ENCODE measurements around the gene PXDC1.
"Not testable (repeated sequence)": the region's sequence is repeated elsewhere in the genome, so short reads cannot be mapped to it uniquely, and the experiment has no call there.

DNA sequence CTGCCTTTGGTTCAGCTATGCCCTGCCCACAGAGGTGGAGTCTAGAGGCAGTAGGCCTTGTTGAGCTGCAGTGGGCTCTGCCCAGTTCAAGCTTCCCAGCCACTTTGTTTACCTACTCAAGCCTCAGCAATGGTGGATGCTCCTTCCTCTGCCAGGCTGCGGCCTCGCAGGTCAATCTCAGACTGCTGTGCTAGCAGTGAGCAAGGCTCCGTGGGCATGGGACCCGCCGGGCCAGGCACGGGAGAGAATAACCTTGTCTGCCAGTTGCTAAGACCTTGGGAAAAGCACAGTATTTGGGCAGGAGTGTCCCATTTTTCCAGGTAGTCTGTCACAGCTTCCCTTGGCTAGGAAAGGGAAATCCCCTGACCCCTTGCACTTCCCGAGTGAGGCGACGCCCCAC, 73.8 kb downstream of the PXDC1 start:
- TF ChIP-seq, protein P1, sequence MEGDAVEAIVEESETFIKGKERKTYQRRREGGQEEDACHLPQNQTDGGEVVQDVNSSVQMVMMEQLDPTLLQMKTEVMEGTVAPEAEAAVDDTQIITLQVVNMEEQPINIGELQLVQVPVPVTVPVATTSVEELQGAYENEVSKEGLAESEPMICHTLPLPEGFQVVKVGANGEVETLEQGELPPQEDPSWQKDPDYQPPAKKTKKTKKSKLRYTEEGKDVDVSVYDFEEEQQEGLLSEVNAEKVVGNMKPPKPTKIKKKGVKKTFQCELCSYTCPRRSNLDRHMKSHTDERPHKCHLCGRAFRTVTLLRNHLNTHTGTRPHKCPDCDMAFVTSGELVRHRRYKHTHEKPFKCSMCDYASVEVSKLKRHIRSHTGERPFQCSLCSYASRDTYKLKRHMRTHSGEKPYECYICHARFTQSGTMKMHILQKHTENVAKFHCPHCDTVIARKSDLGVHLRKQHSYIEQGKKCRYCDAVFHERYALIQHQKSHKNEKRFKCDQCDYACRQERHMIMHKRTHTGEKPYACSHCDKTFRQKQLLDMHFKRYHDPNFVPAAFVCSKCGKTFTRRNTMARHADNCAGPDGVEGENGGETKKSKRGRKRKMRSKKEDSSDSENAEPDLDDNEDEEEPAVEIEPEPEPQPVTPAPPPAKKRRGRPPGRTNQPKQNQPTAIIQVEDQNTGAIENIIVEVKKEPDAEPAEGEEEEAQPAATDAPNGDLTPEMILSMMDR (IDR thresholded peaks at IDR 0.05), result not testable (repeated sequence)
- TF ChIP-seq POLR2AphosphoS5 (IDR thresholded peaks at IDR 0.05; ENCODE audit: low read depth, low read length); TCF7L2 (IDR thresholded peaks at IDR 0.05; ENCODE audit: low read depth, low read length); REST (IDR thresholded peaks at IDR 0.05; ENCODE audit: insufficient read depth in 1 of 2, low read depth in 2 of 2, low read length in 1 of 2); SIN3A (IDR thresholded peaks at IDR 0.05; ENCODE audit: borderline replicate concordance, insufficient read depth, low read depth, low read length): not testable (repeated sequence)

Data from Panc1 (cell line).